CD4-positive, alpha-beta T cell treated with Interferon gamma for 1 hour (primary cell): Measurements from ENCODE around the gene SLC37A3.
"Not testable (repeated sequence)": the region's sequence is repeated elsewhere in the genome, so short reads cannot be mapped to it uniquely, and the experiment has no call there.

Experiments
- DNase-seq: peaks from one replicate; pipeline ENCODE4 v3.0.0-alpha.2; 2020

SLC37A3 gene

DNA sequence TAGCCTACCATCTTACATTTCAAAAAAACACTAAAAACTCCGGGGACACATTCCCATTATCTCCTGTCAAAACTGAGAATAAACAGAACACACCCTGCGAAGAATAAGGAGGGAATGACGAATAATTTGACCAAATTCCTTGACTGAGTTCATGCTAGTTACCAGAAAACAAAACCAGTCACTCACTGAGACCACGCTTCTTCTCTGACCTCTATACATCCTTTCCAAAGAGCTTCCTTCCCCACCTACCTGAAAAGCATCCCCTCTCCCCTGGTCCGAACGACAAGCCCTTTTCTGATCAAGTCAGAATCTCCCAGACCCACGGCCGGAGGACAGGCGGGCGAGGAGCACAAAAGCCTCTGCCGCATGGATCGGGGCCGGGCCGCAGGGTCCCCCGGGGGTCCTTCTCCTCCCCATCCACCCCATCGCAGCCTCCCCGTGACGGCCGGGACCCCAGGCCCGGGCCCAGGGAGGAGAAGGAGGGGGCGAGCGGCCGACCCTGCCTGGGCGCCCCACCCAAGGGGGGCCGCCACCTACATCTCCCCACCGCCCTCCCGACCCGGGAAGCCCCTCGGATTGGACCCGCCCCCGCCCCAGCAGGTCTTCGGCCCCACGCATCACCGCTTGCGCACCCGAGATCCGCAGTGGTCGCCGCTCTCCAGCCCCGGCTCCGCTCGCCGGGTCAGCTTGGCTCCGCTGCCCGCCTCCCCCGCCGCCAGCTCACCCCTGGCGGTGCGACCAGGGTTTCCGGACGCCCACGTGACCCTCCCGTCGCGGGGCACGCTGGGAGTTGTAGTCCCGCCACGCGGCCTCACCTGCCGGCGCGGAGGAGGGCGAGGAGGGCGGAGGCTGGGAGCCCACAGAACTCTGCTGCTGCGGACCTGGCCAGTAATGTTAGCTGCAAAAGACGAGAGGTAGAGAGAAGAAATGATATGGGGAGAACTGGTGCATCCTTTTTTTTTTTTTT lies at the start of gene SLC37A3:
TSS of gene SLC37A3 (minus strand) at position 747 of the 967 bp plus-strand sequence. CDS start 16,004 bp downstream, outside the sequence.
- peak; percentile 78 for DNase-seq

DNA sequence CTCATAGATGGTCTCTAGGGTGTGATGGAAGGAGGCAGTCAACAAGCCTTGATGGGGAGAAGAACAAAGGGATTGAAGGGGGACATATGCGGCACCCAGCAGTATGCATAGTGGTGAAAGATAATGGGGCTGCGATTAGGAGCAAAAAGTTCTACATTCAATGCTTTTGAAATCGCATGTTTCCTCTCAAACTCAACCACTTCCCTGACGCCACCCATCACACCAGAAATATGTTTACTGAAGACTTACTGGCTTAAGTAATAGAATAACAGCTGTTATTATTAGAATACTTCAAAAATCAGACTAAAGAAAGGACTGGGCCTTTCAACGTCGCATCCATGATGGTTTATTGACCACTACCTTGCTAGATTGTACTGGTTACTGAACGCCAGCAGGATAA lies 49.5 kb upstream of the SLC37A3 start:
- DNase-seq, result no peak

GRCh38 chr7:140446467-140446866 lies 48.1 kb upstream of the SLC37A3 start:
- DNase-seq, result no peak

GRCh38 chr7:140441519-140441918 lies 43.2 kb upstream of the SLC37A3 start:
- no peak for DNase-seq

DNA sequence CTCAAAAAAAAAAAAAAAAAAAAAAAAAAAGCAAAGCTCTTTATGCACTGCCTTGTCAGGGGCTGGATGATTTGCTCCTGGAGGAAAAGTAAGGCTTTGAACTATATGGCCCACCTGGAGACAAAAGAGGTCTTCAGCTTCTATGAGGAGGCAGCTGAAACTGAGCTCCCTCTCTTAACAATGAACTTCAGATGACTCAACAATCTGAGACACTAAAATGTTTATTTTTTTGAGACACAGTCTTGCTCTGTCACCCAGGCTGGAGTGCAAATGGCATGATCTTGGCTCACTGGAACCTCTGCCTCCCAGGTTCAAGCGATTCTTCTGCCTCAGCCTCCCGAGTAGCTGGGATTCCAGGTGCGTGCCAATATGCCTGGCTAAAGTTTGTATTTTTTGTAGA lies 42.3 kb upstream of the SLC37A3 start:
- DNase-seq, result no peak

GRCh38 chr7:140439359-140439758 lies 41.0 kb upstream of the SLC37A3 start:
- no peak for DNase-seq

DNA sequence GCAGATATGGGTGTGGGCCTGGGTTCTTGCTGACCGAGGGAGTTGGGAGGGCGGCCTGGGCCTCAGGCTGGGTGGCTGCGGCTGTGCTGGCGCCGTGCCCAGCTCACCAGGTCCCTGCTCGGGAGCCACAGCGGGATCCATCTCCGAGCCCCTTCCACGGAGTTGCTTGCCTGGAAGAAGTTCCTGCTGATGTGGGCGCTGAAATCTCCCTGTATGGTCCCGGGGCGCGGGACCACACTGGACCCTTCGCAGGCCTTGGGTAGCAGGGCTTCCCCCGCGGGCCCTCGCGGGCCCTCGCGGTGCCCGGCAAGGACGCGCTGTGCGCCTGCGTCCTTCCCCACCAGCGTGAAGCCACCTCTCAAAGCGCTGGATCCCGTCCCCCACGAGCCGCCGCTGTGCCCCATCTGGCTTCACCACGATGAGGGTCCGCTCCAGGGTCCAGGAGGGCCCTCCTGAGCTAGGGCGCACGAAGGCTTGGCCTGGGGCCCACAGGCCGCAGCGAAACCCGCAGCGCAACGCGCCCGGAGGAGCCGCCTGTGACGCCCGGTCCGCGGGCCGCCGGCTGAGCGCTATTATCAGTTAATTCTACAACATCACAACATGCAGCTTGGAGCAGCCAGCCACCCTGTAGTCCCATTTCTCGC lies 37.0 kb upstream of the SLC37A3 start:
- DNase-seq, result no peak

- DNase-seq, result no peak
Measured at GRCh38 chr7:140433396-140433795, 35.1 kb upstream of the SLC37A3 start.

DNA sequence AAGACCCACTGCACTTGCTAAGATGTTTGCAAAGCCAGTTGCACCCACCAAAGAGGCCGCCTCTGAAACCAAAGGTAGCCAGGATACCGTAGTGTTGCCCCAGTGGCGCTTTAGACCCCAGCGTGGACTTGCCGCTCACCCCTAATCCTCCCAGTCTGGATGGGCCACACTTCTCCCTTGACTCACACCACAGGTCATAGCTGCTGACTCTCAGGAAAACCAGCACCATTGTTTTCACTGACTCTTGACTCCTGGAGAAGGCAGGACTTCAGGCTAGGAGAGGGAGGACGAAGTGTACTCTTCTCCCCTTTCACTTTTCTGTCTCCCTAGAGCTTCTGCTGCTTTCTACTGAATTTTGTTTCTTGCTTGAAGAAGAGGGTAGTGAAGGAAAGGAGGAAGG lies 27.8 kb upstream of the SLC37A3 start:
- no peak for DNase-seq

GRCh38 chr7:140425718-140426117 lies 27.4 kb upstream of the SLC37A3 start:
- DNase-seq, result no peak

GRCh38 chr7:140423501-140423900 lies 25.2 kb upstream of the SLC37A3 start:
- DNase-seq, result no peak

- no peak for DNase-seq
Measured at GRCh38 chr7:140421521-140421920, 23.2 kb upstream of the SLC37A3 start.

DNA sequence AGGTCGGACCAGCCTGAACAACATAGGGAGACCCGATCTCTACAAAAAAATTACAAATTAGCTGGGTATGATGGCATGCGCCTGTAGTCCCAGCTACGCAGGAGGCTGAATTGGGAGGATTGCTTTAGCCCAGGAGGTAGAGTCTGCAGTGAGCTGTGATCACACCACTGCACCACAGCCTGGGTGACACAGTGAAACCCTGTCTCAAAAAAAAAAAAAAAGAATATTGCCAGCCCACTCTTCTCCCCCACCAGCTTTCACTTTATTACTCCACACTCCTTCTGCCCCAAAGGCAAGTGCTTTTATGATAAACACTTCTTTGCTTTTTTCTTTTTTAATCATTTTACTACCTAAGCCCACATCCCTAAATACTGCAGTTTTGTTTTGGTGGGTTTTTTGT lies 20.3 kb upstream of the SLC37A3 start:
- DNase-seq, result no peak

DNA sequence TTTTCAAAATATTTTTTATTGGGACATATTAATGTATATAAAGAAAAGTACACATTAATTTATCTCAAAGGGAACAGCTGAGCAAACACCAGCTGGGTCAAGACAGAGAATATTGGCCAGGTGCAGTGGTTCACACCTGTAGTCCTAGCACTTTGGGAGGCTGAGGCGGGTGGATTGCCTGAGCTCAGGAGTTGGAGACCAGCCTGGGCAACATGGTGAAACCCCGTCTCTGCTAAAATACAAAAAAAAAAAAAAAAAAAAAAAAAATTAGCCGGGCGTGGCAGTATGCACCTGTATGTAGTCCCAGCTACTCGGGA lies 19.8 kb upstream of the SLC37A3 start:
- not testable (repeated sequence) for DNase-seq

- no peak for DNase-seq
Measured at GRCh38 chr7:140417456-140418155, 19.3 kb upstream of the SLC37A3 start.

DNA sequence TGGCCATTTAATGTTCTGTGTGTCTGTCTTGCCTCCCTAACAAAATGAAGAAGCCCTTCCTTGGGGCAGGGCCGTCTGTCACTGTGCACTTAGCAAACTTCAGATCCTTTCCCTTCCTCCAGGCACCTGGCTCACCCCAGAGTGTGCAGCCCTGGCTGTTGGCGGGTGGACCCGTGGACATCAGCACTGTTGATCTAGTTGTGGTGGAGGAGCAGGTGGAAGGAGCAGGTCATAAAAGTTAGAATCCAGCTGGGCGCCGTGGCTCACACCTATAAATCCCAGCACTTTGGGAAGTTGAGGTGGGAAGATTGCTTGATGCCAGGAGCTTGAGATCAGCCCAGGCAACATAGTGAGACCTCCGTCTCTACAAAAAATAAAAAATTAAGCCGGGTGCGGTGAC lies 18.2 kb upstream of the SLC37A3 start:
- no peak for DNase-seq

DNA sequence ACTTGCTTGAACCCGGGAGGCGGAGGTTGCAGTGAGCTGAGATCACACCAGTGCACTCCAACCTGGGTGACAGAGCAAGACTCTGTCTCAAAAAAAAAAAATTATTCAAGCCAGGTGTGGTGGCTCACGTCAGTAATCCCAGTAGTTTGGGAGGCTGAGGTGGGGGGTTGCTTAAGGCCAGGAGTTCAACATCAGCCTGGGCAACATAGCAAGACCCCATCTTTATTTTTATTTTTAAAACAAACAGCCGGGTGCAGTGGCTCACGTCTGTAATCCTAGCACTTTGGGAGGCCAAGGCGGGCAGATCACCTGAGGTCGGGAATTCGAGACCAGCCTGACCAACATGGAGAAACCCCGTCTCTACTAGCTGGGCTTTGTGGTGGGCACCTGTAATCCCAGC lies 17.5 kb upstream of the SLC37A3 start:
- not testable (repeated sequence) for DNase-seq

DNA sequence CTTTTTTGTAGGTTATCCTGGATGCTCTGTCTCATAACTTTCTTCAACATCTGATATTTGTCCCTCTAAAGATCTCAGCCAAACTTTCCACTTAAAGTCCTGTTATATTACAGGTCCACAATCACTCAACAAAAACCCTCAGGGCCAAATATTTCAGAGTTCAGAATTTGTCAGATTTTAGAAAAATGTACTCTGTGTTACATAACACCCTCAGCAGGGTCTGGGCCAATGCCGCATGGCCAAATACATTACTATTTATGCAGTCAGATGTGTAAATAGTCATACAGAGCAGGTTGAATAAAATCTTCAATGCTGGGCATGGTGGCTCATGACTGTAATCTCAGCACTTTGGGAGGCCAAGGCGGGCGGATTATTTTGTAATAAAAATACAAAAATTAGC lies 17.0 kb upstream of the SLC37A3 start:
- DNase-seq, result no peak

DNA sequence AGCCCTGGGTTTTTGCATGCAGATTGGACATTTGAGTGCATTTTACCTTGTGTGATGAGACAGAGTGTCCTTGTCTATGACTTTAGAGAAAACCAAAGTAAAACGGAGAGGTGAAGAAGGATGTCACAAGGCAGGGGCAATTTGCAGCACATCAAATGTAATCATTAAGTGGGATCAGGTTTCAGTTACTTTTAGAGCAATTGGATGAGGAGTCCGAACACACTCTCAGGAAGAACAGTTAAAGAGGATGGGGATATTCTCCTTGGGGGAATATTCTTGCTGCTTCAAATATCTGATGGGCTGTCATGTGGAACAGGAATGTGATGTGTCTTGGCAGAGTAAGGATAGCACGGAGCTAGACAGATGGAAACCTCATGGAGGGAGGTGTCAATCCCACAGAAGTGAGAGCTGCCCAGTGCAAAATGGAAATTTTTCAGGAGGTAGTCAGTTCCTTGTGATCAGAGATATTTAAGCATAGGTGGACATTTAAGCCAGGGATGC lies 6.3 kb upstream of the SLC37A3 start:
- DNase-seq, result no peak

DNA sequence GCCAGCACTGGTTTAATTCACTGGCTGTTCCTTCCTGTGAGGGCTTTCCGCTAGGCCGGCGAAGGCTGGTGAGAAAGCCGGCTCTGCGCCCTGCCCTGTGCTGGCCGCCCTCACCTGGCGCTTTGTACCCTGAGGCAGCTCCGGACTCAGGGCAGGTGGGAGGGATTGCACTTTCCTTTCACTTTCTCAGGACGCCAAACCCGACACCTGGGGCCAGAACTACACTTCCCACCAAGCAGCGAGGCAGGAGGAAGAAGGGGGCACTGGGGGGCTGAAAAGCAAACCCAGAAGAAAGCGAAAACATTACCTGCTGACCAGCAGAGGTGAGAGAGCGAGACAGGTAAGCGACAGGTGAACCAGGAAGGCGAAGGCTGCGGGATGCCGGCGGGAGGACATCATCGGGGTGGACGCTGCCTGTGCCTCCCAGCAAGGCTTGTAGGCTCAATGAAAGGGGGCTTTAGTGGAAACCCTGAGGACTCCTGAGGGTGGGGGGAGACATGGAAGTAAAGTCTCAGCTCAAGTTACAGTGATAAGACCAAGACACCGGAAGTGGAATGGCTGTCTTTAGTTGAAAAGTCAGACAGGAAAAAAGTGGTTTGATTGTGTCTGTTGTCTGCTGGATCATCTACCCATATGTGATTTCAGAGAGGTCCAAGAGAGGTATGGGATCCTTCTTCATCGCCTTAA lies 5.7 kb upstream of the SLC37A3 start, which contains the start of gene RAB19:
TSS of gene RAB19 (plus strand) at position 181 of the 687 bp plus-strand sequence. CDS start 3,589 bp downstream, outside the sequence.
- DNase-seq, result peak; percentile 44

DNA sequence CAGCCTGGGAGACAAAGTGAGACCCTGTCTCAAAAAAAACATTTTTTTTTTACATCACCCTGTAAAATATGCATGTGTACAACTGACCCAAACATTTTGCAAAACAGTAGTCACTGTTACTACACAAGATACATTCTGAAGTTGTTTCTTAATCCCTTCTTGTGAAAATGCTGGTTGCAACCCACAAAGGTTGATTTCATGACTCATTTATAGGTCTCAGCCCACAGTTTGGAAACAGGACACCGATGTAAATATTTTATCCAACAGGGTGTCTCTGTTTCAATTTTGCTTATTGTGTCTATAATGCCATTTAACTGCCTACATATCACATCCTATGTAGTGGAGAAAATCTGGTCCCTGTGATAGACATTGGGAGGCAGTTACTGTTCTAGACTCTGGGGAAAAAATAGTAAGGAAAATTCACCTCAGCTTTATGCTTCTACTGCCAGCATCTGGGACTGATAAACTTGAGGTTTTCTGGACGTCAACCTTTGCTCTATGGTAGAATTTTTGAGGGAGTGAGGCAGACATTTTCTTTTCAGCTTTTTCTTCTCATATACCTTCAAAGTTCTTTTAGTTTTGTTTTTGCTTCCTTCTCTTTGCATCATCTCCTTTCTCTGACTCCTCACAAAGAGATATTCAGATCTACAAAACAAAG lies 4.0 kb upstream of the SLC37A3 start:
- no peak for DNase-seq

DNA sequence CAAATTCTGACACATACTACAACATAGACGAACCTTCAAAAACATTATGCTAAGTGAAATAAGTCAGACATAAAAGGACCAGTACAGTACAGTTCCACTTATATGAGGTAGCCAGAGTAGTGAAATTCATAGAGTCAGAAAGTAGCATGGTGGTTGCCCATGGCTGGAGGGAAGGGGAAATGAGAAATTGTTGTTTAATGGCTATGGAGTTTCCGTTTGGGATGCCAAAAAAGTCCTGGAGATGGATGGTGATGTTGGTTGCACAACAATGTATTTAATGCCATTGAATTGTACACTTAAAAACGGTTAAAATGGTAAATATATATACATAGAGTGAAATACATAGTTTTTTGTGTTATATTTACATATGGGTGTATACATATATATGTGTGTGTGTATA lies 2.1 kb upstream of the SLC37A3 start:
- no peak for DNase-seq
